ENCODE data around the gene DNAH6. TPM values are rescaled to one million over a fixed set of nuclear protein-coding genes. Genes with fewer than 3 reads are reported as not detected.

DNAH6 gene
- polyA plus RNA-seq, 1 donor (not counting 4 experiments of a cell fraction or from before 2014, with no cell fraction given), result 0.05 TPM

GRCh38 chr2:84711651-84712050 is 195.4 kb downstream of the DNAH6 start:
- H4K20me1 ChIP-seq (ENCODE audit: control insufficient read depth, extremely low read depth, insufficient read depth, low read length), result no peaks in the 10 kb centered on the region
- TF ChIP-seq CTCF (optimal IDR thresholded peaks at IDR 0.05 in 1 of 3, IDR thresholded peaks at IDR 0.05 in 1 of 3, conservative IDR thresholded peaks at IDR 0.05 in 1 of 3; ENCODE audit: extremely low read depth in 1 of 3, insufficient read depth in 2 of 3, low read length in 3 of 3) (no peak), EZH2 (IDR thresholded peaks at IDR 0.05; ENCODE audit: low read length) (no peak)
- H3K27me3 ChIP-seq (ENCODE audit: control insufficient read depth, extremely low read depth, insufficient read depth, low read length), result no peaks in the 10 kb centered on the region
- DNase-seq (ENCODE audit: low read depth, low spot score), result no peak
- H3K9me3 ChIP-seq (ENCODE audit: control insufficient read depth, low read depth, low read length), result no peaks in the 10 kb centered on the region
- no peak overlapping the region for H3K4me2 ChIP-seq (ENCODE audit: control insufficient read depth, extremely low read depth, insufficient read depth, low read depth, low read length)
- H3K9me1 ChIP-seq (ENCODE audit: control insufficient read depth, extremely low read depth, insufficient read depth, low read length), result no peaks in the 10 kb centered on the region
- H3K36me3 ChIP-seq (ENCODE audit: control insufficient read depth in 2 of 2, extremely low read depth in 1 of 2, insufficient read depth in 2 of 2, low read length in 2 of 2), result no peaks in the 10 kb centered on the region
- H3K79me2 ChIP-seq (ENCODE audit: control insufficient read depth, insufficient read depth, low read length), result no peaks in the 10 kb centered on the region
- no peak overlapping the region for H3K9ac ChIP-seq (ENCODE audit: control insufficient read depth, extremely low read depth, insufficient read depth, low read length)
- no peak overlapping the region for H3K4me3 ChIP-seq (ENCODE audit: control insufficient read depth in 2 of 3, extremely low read depth in 1 of 3, insufficient read depth in 2 of 3, low read depth in 1 of 3, low read length in 3 of 3)
- H3K27ac ChIP-seq (ENCODE audit: control insufficient read depth, insufficient read depth, low read length), result no peak overlapping the region
- dilution Hi-C loops (cut with MboI; ENCODE audit: extremely low pct_ligation_motif_present, low sequenced_read_pairs), result no loop called here
- no peak for FAIRE-seq
- H2AFZ ChIP-seq (ENCODE audit: control insufficient read depth, low read length), result no peak overlapping the region
- no peaks in the 10 kb centered on the region for H3K4me1 ChIP-seq (ENCODE audit: control insufficient read depth, extremely low read depth, insufficient read depth, low read length)

GRCh38 chr2:84713441-84713840 is 197.1 kb downstream of the DNAH6 start:
- no peak for TF ChIP-seq EZH2 (IDR thresholded peaks at IDR 0.05; ENCODE audit: low read length)
- TF ChIP-seq CTCF (optimal IDR thresholded peaks at IDR 0.05 in 1 of 3, IDR thresholded peaks at IDR 0.05 in 1 of 3, conservative IDR thresholded peaks at IDR 0.05 in 1 of 3; ENCODE audit: extremely low read depth in 1 of 3, insufficient read depth in 2 of 3, low read length in 3 of 3), result no peak
- DNase-seq (ENCODE audit: low read depth, low spot score) (no peak), FAIRE-seq (no peak)
- Histone ChIP-seq H3K9me1 (ENCODE audit: control insufficient read depth, extremely low read depth, insufficient read depth, low read length) (no peaks in the 10 kb centered on the region), H3K36me3 (ENCODE audit: control insufficient read depth in 2 of 2, extremely low read depth in 1 of 2, insufficient read depth in 2 of 2, low read length in 2 of 2) (no peaks in the 10 kb centered on the region), H3K27me3 (ENCODE audit: control insufficient read depth, extremely low read depth, insufficient read depth, low read length) (no peaks in the 10 kb centered on the region), H3K9me3 (ENCODE audit: control insufficient read depth, low read depth, low read length) (no peaks in the 10 kb centered on the region), H3K4me2 (ENCODE audit: control insufficient read depth, extremely low read depth, insufficient read depth, low read depth, low read length) (no peak overlapping the region), H3K27ac (ENCODE audit: control insufficient read depth, insufficient read depth, low read length) (no peak overlapping the region), H3K9ac (ENCODE audit: control insufficient read depth, extremely low read depth, insufficient read depth, low read length) (no peak overlapping the region), H3K79me2 (ENCODE audit: control insufficient read depth, insufficient read depth, low read length) (no peaks in the 10 kb centered on the region), H3K4me1 (ENCODE audit: control insufficient read depth, extremely low read depth, insufficient read depth, low read length) (no peaks in the 10 kb centered on the region), H2AFZ (ENCODE audit: control insufficient read depth, low read length) (no peak overlapping the region), H4K20me1 (ENCODE audit: control insufficient read depth, extremely low read depth, insufficient read depth, low read length) (no peaks in the 10 kb centered on the region), H3K4me3 (ENCODE audit: control insufficient read depth in 2 of 3, extremely low read depth in 1 of 3, insufficient read depth in 2 of 3, low read depth in 1 of 3, low read length in 3 of 3) (no peak overlapping the region)
- dilution Hi-C loops (cut with MboI; ENCODE audit: extremely low pct_ligation_motif_present, low sequenced_read_pairs), result no loop called here
